Endothelial cell (in vitro differentiated cells): ENCODE data around the gene ZIC4. TPM values are rescaled to one million over a fixed set of nuclear protein-coding genes. Genes with fewer than 3 reads are reported as not detected.

Experiments used
- DNase-seq: peaks from one replicate; pipeline ENCODE4 v3.0.0; 2021; ENCODE audit warnings: low spot score
- H3K27ac Mint-ChIP-seq: one replicate; pipeline ENCODE4 v1.8.0; 2021; ENCODE audit warnings: mixed read lengths, inconsistent platforms; ENCODE audit not compliant: unreplicated experiment
- H3K27me3 Mint-ChIP-seq: one replicate; pipeline ENCODE4 v1.8.0; 2021; ENCODE audit warnings: mild to moderate bottlenecking, moderate library complexity, mixed read lengths, inconsistent platforms; ENCODE audit not compliant: unreplicated experiment
- H3K36me3 Mint-ChIP-seq: one replicate; pipeline ENCODE4 v1.8.0; 2021; ENCODE audit warnings: mild to moderate bottlenecking, low read depth, mixed read lengths, inconsistent platforms; ENCODE audit not compliant: unreplicated experiment
- H3K4me1 Mint-ChIP-seq: one replicate; pipeline ENCODE4 v1.8.0; 2021; ENCODE audit warnings: mild to moderate bottlenecking, mixed read lengths, inconsistent platforms; ENCODE audit not compliant: unreplicated experiment
- H3K4me3 Mint-ChIP-seq: one replicate; pipeline ENCODE4 v1.8.0; 2021; ENCODE audit warnings: mild to moderate bottlenecking, mixed read lengths, inconsistent platforms; ENCODE audit not compliant: unreplicated experiment
- H3K9me3 Mint-ChIP-seq: one replicate; pipeline ENCODE4 v1.8.0; 2021; ENCODE audit warnings: mixed read lengths, inconsistent platforms; ENCODE audit not compliant: unreplicated experiment
- total RNA-seq: library from RNA; stranded (reverse); fragmentation: NEBNext Ultra II Directional; extraction: Animal tissue kit (Norgen Biotek cat#: 25700); gene quantifications from one replicate; pipeline ENCODE4 v1.2.1, GENCODE V29; 2021; ENCODE audit not compliant: unreplicated experiment
- TF ChIP-seq, protein P1 (sequence below): fragments of 200-600 bp; sonication (generic); IDR thresholded peaks from one replicate; pipeline ENCODE4 v1.5.0; 2021; ENCODE audit warnings: antibody characterized with exemption; ENCODE audit not compliant: unreplicated experiment

ZIC4 gene
- total RNA-seq, 1 donor from 2014 or later: 2.2 TPM

DNA sequence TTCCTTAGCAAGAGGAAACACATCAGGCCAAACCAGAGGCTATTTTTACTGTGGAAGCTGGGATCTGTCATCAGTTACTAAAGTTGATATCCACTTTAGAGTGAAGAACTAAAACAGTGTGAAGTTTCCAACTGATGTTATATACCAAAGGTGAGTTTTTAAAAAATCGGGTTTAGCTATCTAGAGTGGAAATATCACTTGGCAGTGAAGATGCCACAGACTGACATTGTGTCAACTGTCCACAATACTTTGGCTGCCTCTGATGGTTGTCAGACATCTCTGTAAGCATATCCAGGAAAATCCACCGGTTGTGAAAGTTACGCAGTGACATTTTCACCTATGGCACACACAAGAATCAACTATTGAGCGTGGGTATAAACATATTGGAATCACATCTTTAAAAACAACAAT, 12.0 kb upstream of the ZIC4 start:
- TF ChIP-seq, protein P1, sequence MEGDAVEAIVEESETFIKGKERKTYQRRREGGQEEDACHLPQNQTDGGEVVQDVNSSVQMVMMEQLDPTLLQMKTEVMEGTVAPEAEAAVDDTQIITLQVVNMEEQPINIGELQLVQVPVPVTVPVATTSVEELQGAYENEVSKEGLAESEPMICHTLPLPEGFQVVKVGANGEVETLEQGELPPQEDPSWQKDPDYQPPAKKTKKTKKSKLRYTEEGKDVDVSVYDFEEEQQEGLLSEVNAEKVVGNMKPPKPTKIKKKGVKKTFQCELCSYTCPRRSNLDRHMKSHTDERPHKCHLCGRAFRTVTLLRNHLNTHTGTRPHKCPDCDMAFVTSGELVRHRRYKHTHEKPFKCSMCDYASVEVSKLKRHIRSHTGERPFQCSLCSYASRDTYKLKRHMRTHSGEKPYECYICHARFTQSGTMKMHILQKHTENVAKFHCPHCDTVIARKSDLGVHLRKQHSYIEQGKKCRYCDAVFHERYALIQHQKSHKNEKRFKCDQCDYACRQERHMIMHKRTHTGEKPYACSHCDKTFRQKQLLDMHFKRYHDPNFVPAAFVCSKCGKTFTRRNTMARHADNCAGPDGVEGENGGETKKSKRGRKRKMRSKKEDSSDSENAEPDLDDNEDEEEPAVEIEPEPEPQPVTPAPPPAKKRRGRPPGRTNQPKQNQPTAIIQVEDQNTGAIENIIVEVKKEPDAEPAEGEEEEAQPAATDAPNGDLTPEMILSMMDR: no peak
- no peak for DNase-seq
- H3K4me1 Mint-ChIP-seq: peaks cover 34% of the 10 kb centered on the region
- H3K27ac Mint-ChIP-seq: peak overlapping the region; percentile 59
- H3K36me3 Mint-ChIP-seq: peaks cover 12% of the 10 kb centered on the region
- peaks cover 46% of the 10 kb centered on the region for H3K27me3 Mint-ChIP-seq
- no peaks in the 10 kb centered on the region for H3K9me3 Mint-ChIP-seq
- H3K4me3 Mint-ChIP-seq: peak overlapping the region; percentile 85

GRCh38 chr3:147417551-147418295, 11.4 kb upstream of the ZIC4 start:
- DNase-seq: no peak
- Mint-ChIP-seq H3K27ac (no peak overlapping the region), H3K27me3 (peaks cover 44% of the 10 kb centered on the region), H3K36me3 (peaks cover 11% of the 10 kb centered on the region), H3K4me3 (no peak overlapping the region), H3K4me1 (peaks cover 36% of the 10 kb centered on the region), H3K9me3 (no peaks in the 10 kb centered on the region)
- TF ChIP-seq, protein P1: no peak

DNA sequence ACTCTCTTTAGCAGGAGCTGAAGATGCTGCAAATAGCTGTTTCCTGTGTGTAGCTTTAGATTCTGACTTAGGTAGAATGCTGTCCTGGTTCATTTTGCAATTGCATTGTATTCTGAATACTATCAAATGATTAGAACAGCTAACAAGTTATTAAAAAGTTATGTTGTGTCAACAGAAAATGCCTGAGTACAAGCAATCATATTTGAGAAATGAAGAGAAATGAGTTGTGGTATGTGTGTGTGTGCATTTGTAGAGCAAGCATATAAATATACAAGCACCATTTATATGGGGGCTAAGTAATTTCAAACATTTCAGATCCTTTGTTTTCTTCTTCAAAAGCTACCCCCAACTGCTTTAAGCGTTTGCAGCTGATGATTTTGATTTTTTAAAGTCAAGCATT, 10.6 kb upstream of the ZIC4 start:
- Mint-ChIP-seq H3K36me3 (peaks cover 9% of the 10 kb centered on the region), H3K27ac (no peak overlapping the region), H3K9me3 (no peaks in the 10 kb centered on the region), H3K27me3 (peaks cover 45% of the 10 kb centered on the region), H3K4me1 (peaks cover 35% of the 10 kb centered on the region), H3K4me3 (no peak overlapping the region)
- no peak for DNase-seq
- TF ChIP-seq, protein P1: no peak

GRCh38 chr3:147415874-147416273, 9.5 kb upstream of the ZIC4 start:
- Mint-ChIP-seq H3K4me3 (no peak overlapping the region), H3K36me3 (peaks cover 9% of the 10 kb centered on the region), H3K9me3 (no peaks in the 10 kb centered on the region), H3K27me3 (peaks cover 48% of the 10 kb centered on the region), H3K4me1 (peaks cover 38% of the 10 kb centered on the region), H3K27ac (no peak overlapping the region)
- TF ChIP-seq, protein P1: no peak
- no peak for DNase-seq

- Mint-ChIP-seq H3K27me3 (peaks cover 49% of the 10 kb centered on the region), H3K9me3 (no peaks in the 10 kb centered on the region), H3K27ac (no peak overlapping the region), H3K36me3 (peaks cover 9% of the 10 kb centered on the region), H3K4me1 (peaks cover 38% of the 10 kb centered on the region), H3K4me3 (no peak overlapping the region)
- no peak for DNase-seq
- TF ChIP-seq, protein P1: no peak
Measured at GRCh38 chr3:147415286-147415685, 8.9 kb upstream of the ZIC4 start.
